OCI-LY7 (cell line): ENCODE measurements around the gene GCHFR.

Source experiments
- EZH2phosphoT487 ChIP-seq: fragments of 200-600 bp; sonication (generic); IDR thresholded peaks from 2 replicates; pipeline ENCODE4 v1.6.1; 2018; ENCODE audit warnings: low read depth, borderline replicate concordance, mild to moderate bottlenecking, mixed run types, antibody characterized with exemption, low read length, moderate library complexity, mixed read lengths
- TF ChIP-seq, protein P1 (sequence below): fragments of 200-600 bp; sonication (generic); conservative IDR thresholded peaks from 2 replicates; pipeline ENCODE4 v1.5.1; 2014; ENCODE audit warnings: mild to moderate bottlenecking, antibody characterized with exemption, low read length, moderate library complexity, mixed read lengths

DNA sequence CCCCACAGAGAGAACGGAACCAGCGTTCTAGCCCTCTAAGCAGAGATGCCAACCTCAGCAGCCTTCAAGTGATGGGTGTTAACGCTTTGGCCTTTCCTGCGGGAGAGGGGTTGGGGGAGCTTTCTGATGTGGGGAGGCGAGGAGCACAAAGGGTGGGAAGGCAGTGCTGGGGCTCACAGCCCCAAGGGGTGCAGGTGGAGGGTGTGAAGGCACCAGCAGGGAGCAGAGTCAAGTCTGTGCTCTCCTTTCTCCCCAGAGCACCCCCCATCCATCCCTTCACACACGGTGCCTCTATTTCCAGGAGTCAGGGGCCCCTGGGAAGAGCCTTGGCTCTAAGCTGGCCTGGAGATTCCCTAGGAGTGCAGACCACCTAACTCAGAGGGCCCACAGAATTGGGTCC is 10.0 kb downstream of the GCHFR start:
- TF ChIP-seq, protein P1, sequence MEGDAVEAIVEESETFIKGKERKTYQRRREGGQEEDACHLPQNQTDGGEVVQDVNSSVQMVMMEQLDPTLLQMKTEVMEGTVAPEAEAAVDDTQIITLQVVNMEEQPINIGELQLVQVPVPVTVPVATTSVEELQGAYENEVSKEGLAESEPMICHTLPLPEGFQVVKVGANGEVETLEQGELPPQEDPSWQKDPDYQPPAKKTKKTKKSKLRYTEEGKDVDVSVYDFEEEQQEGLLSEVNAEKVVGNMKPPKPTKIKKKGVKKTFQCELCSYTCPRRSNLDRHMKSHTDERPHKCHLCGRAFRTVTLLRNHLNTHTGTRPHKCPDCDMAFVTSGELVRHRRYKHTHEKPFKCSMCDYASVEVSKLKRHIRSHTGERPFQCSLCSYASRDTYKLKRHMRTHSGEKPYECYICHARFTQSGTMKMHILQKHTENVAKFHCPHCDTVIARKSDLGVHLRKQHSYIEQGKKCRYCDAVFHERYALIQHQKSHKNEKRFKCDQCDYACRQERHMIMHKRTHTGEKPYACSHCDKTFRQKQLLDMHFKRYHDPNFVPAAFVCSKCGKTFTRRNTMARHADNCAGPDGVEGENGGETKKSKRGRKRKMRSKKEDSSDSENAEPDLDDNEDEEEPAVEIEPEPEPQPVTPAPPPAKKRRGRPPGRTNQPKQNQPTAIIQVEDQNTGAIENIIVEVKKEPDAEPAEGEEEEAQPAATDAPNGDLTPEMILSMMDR = no peak
- TF ChIP-seq EZH2phosphoT487 = no peak
